Liver (tissue), 9 donors: ENCODE data around the gene TMEM140. TPM values are rescaled to one million over a fixed set of nuclear protein-coding genes. Genes with fewer than 3 reads are reported as not detected.

Experiments used
- DNase-seq: peaks from one replicate; pipeline ENCODE4 v3.0.0-alpha.2; 2017; ENCODE audit warnings: low spot score
- H3K27ac ChIP-seq, 2 donors: one replicate each; pipeline ENCODE4 v1.7.0; 2013; ENCODE audit warnings: inconsistent platforms in 2 of 2, low read length in 2 of 2, control low read depth in 1 of 2, low read depth in 1 of 2, mild to moderate bottlenecking in 1 of 2
- H3K27me3 ChIP-seq, 4 donors: one replicate each; pipeline versions ENCODE4 v1.6.1 to v1.7.0; 2013; ENCODE audit warnings: low read length in 3 of 4, inconsistent platforms in 1 of 4, mild to moderate bottlenecking in 1 of 4, moderate library complexity in 1 of 4; ENCODE audit not compliant: control insufficient read depth in 4 of 4, insufficient read depth in 4 of 4
- H3K36me3 ChIP-seq, 4 donors: one replicate each; pipeline versions ENCODE4 v1.6.1 to v1.7.0; 2013; ENCODE audit warnings: low read length in 3 of 4, mild to moderate bottlenecking in 3 of 4, low read depth in 1 of 4, moderate library complexity in 1 of 4; ENCODE audit not compliant: control insufficient read depth in 4 of 4, insufficient read depth in 3 of 4
- H3K4me1 ChIP-seq, 4 donors: one replicate each; pipeline versions ENCODE4 v1.6.1 to v1.7.0; 2013; ENCODE audit warnings: low read length in 3 of 4, mild to moderate bottlenecking in 3 of 4, moderate library complexity in 1 of 4; ENCODE audit not compliant: control insufficient read depth in 4 of 4, insufficient read depth in 4 of 4
- H3K4me3 ChIP-seq, 3 donors: one replicate each; pipeline versions ENCODE4 v1.6.1 to v1.7.0; 2013; ENCODE audit warnings: low read length in 3 of 3, control low read depth in 1 of 3, low read depth in 1 of 3, mild to moderate bottlenecking in 1 of 3
- H3K9ac ChIP-seq, 2 donors: one replicate each; pipeline ENCODE4 v1.7.0; 2013; ENCODE audit warnings: low read length in 2 of 2, mild to moderate bottlenecking in 2 of 2, moderate library complexity in 2 of 2, control low read depth in 1 of 2, low read depth in 1 of 2
- H3K9me3 ChIP-seq, 4 donors: one replicate each; pipeline versions ENCODE4 v1.6.1 to v1.7.0; 2013; ENCODE audit warnings: low read length in 3 of 4; ENCODE audit not compliant: control insufficient read depth in 4 of 4
- CTCF ChIP-seq: fragments of 150-350 bp; IDR thresholded peaks from 2 replicates; pipeline ENCODE4 v1.5.1; 2017; ENCODE audit warnings: improper control_type of control experiment, low read depth, low read length; ENCODE audit not compliant: missing input control
- EGR1 ChIP-seq, 2 donors: IDR thresholded peaks; 2 replicates each; pipeline ENCODE4 v1.6.1; 2016 to 2018; ENCODE audit warnings: antibody characterized with exemption in 2 of 2, low read depth in 2 of 2
- FOXA1 ChIP-seq: IDR thresholded peaks from 2 replicates; pipeline ENCODE4 v1.6.1; 2016; ENCODE audit warnings: antibody characterized with exemption
- FOXA2 ChIP-seq: IDR thresholded peaks from 2 replicates; pipeline ENCODE4 v1.6.1; 2016; ENCODE audit warnings: antibody characterized with exemption
- HNF4A ChIP-seq, 2 donors: conservative IDR thresholded peaks; 2 replicates each; pipeline ENCODE4 v1.6.1; 2016; ENCODE audit warnings: antibody characterized with exemption in 2 of 2, mild to moderate bottlenecking in 2 of 2
- HNF4G ChIP-seq: IDR thresholded peaks from 2 replicates; pipeline ENCODE4 v1.6.1; 2016; ENCODE audit warnings: antibody characterized with exemption
- JUND ChIP-seq, 2 donors: IDR thresholded peaks; 2 replicates each; pipeline ENCODE4 v1.6.1; 2016; ENCODE audit warnings: antibody characterized with exemption in 2 of 2
- NR2F2 ChIP-seq: IDR thresholded peaks from 2 replicates; pipeline ENCODE4 v1.6.1; 2016; ENCODE audit warnings: antibody characterized with exemption
- RAD21 ChIP-seq, 2 donors: IDR thresholded peaks; 2 replicates each; pipeline ENCODE4 v1.6.1; 2016; ENCODE audit warnings: antibody characterized with exemption in 2 of 2, mild to moderate bottlenecking in 2 of 2
- RXRA ChIP-seq, 2 donors: IDR thresholded peaks; 2 replicates each; pipeline ENCODE4 v1.6.1; 2017 to 2018; ENCODE audit warnings: antibody characterized with exemption in 2 of 2, mild to moderate bottlenecking in 1 of 2
- YY1 ChIP-seq: IDR thresholded peaks from 2 replicates; pipeline ENCODE4 v1.6.1; 2016; ENCODE audit warnings: antibody characterized with exemption, mild to moderate bottlenecking
- ZBTB33 ChIP-seq: IDR thresholded peaks from 2 replicates; pipeline ENCODE4 v1.6.1; 2016; ENCODE audit warnings: antibody characterized with exemption
- WGBS: extraction: QIAGEN DNeasy Blood & Tissue Kit; methylation state at CpG from one replicate; pipeline ENCODE4 v1.1.7; 2013; 5-methylcytosine and 5-hydroxymethylcytosine counted together
- polyA plus RNA-seq, 2 donors: library from polyadenylated mRNA; stranded (reverse) in 1 of 2; unstranded in 1 of 2; fragments of 200-250 nt in 1 of 2; fragments of >200 nt in 1 of 2; fragmentation: Nextera tagmentation in 1 of 2; extraction: Ambion mirVana in 1 of 2; gene quantifications; one replicate each; pipeline versions ENCODE4 v1.2.1 to v1.2.3, GENCODE V29; 2013 to 2015
- total RNA-seq, 2 donors: library from RNA; depleted of rRNA; stranded (reverse); fragments of >200 nt; gene quantifications; one replicate each; pipeline ENCODE4 v1.2.3, GENCODE V29; 2014
- TF ChIP-seq, protein P1 (sequence below): IDR thresholded peaks from 2 replicates; pipeline ENCODE4 v1.6.1; 2016; ENCODE audit warnings: antibody characterized with exemption, mild to moderate bottlenecking
- TF ChIP-seq, protein P2 (sequence below): IDR thresholded peaks from 2 replicates; pipeline ENCODE4 v1.6.1; 2016; ENCODE audit warnings: antibody characterized with exemption
- TF ChIP-seq, protein P3 (sequence below): IDR thresholded peaks from 2 replicates; pipeline ENCODE4 v1.6.1; 2016; ENCODE audit warnings: antibody characterized with exemption
- donor health status: healthy.
- donor health status: healthy.
- donor health status: healthy.
- donor health status: healthy.
- donor health status: healthy.

Gene TMEM140
- total and polyA plus RNA-seq, 4 donors: 22.3 to 34.3 (median 25.9) TPM

DNA sequence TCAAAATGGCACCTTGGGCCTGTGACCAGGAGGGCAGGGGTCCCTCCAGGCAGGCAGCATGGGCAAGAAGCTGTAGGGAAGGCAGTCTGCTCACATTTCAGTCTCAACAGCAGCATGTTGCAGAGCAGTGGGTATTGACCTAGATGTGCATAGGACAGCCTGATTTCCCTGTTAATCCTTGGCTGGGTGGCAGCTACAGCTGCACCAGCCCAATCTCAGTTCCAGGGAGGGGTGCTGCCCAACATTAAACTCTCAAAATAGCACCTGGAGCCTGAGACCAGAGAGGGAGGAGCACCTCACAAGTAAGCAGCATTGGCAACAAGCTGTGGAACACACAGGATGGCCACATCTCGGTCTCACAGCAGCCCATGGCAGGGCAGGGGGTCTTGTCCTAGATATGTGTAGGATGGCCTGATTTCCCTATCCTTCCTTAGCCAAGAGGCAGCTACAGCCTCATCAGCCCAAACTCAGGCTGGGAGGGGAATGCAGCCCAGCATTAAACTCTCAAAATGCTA lies 10.3 kb downstream of the TMEM140 start (continued):
- TF ChIP-seq, protein P1, sequence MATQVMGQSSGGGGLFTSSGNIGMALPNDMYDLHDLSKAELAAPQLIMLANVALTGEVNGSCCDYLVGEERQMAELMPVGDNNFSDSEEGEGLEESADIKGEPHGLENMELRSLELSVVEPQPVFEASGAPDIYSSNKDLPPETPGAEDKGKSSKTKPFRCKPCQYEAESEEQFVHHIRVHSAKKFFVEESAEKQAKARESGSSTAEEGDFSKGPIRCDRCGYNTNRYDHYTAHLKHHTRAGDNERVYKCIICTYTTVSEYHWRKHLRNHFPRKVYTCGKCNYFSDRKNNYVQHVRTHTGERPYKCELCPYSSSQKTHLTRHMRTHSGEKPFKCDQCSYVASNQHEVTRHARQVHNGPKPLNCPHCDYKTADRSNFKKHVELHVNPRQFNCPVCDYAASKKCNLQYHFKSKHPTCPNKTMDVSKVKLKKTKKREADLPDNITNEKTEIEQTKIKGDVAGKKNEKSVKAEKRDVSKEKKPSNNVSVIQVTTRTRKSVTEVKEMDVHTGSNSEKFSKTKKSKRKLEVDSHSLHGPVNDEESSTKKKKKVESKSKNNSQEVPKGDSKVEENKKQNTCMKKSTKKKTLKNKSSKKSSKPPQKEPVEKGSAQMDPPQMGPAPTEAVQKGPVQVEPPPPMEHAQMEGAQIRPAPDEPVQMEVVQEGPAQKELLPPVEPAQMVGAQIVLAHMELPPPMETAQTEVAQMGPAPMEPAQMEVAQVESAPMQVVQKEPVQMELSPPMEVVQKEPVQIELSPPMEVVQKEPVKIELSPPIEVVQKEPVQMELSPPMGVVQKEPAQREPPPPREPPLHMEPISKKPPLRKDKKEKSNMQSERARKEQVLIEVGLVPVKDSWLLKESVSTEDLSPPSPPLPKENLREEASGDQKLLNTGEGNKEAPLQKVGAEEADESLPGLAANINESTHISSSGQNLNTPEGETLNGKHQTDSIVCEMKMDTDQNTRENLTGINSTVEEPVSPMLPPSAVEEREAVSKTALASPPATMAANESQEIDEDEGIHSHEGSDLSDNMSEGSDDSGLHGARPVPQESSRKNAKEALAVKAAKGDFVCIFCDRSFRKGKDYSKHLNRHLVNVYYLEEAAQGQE: no peak
- TF ChIP-seq RAD21 (IDR thresholded peaks at IDR 0.05) (no peak), FOXA1 (no peak)
- TF ChIP-seq, protein P2, sequence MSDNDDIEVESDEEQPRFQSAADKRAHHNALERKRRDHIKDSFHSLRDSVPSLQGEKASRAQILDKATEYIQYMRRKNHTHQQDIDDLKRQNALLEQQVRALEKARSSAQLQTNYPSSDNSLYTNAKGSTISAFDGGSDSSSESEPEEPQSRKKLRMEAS: no peak

GRCh38 chr7:135158874-135159273 lies 11.0 kb downstream of the TMEM140 start:
- peak overlapping the region; percentile 55 to 58 for H3K27ac ChIP-seq
- no peaks in the 10 kb centered on the region for H3K27me3 ChIP-seq

GRCh38 chr7:135159359-135160085 lies 11.7 kb downstream of the TMEM140 start:
- Histone ChIP-seq H3K27ac (peak overlapping the region; percentile 58 to 85), H3K9ac (peak overlapping the region in 1 of 2 donors; percentile 63), H3K4me3 (no peak overlapping the region), H3K4me1 (peaks cover 6 to 40% (median 24%) of the 10 kb centered on the region in 4 donors), H3K36me3 (peaks cover 0 to 7% (median 3%) of the 10 kb centered on the region in 4 donors), H3K9me3 (no peaks in the 10 kb centered on the region), H3K27me3 (no peaks in the 10 kb centered on the region)
- WGBS: 87% methylated on average over 2 of the region's 2 CpGs
- no peak for DNase-seq
- TF ChIP-seq RAD21 (IDR thresholded peaks at IDR 0.05) (no peak), NR2F2 (no peak), FOXA2 (no peak), ZBTB33 (no peak), CTCF (no peak), YY1 (no peak), HNF4G (no peak), HNF4A (conservative IDR thresholded peaks at IDR 0.05) (no peak), RXRA (IDR thresholded peaks at IDR 0.05) (no peak), JUND (IDR thresholded peaks at IDR 0.05) (no peak), EGR1 (IDR thresholded peaks at IDR 0.05; ENCODE audit: low read depth in 2 of 2) (no peak)
- TF ChIP-seq, protein P3, sequence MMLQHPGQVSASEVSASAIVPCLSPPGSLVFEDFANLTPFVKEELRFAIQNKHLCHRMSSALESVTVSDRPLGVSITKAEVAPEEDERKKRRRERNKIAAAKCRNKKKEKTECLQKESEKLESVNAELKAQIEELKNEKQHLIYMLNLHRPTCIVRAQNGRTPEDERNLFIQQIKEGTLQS: no peak
- TF ChIP-seq, protein P1: no peak

More at GRCh38 chr7:135158874-135159273, 11.0 kb downstream of the TMEM140 start:
- DNase-seq: no peak
- Histone ChIP-seq H3K9ac (no peak overlapping the region), H3K4me3 (no peak overlapping the region), H3K4me1 (peaks cover 5 to 40% (median 24%) of the 10 kb centered on the region in 4 donors), H3K9me3 (no peaks in the 10 kb centered on the region), H3K36me3 (peaks cover 0 to 4% (median 2%) of the 10 kb centered on the region in 4 donors)
- TF ChIP-seq HNF4G: no peak
- WGBS: 80% methylated on average over 6 of the region's 6 CpGs
